HG03378 (cell line): ENCODE measurements around the gene TYR.
"Not testable (repeated sequence)": the region's sequence is repeated elsewhere in the genome, so short reads cannot be mapped to it uniquely, and the experiment has no call there.

Source experiments
- ATAC-seq: cut with Tn5 transposase; IDR thresholded peaks from one replicate; pipeline ENCODE4 v1.9.1; 2021; ENCODE audit warnings: mild to moderate bottlenecking, moderate library complexity; ENCODE audit not compliant: unreplicated experiment

TYR gene

GRCh38 chr11:89342880-89343572 is 165.4 kb downstream of the TYR start:
- not testable (repeated sequence) for ATAC-seq
